ENCODE measurements around the gene FLT4.

DNA sequence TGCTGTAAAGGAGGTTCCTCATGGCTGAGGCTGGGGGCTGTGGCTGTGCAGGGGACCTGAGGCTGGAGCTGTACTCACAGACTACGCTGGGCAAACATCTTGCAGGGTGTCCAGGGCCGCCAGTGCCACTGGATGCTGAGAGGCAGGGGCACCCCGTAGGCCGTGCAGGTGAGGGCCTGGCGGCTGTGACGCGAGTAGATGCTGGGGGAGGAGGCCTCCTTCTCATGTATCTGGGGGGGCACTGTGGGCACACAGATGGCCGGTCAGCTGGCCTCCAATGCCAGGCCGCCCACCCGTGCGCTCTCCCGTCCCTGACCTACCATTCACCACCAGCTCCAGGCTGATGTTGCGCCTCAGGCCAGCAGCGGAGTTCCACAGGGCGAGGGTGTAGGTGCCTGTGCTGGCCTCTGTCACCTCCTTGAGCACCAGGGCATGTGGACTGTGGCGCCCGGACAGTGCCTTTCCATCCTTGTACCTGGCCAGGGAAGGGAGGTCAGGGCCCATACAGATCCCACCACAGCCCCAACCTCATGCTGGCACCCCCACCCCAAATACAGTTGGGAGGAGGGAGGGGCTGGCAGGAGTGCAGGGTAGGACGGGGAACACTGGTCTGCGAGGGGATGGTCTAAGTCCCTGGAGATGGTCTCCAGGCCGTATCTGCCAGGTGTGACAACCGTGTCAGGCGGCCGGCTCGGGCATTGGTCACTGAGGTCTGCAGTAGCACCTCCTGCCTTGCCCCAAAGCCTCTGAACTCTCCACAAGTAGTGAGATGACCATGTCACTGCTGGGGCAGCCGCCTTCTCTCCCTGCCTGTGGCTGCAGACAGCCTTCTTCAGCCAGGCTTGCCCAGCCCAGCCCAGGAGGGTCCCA is 23.4 kb downstream of the FLT4 start:
- TF ChIP-seq, protein P1, sequence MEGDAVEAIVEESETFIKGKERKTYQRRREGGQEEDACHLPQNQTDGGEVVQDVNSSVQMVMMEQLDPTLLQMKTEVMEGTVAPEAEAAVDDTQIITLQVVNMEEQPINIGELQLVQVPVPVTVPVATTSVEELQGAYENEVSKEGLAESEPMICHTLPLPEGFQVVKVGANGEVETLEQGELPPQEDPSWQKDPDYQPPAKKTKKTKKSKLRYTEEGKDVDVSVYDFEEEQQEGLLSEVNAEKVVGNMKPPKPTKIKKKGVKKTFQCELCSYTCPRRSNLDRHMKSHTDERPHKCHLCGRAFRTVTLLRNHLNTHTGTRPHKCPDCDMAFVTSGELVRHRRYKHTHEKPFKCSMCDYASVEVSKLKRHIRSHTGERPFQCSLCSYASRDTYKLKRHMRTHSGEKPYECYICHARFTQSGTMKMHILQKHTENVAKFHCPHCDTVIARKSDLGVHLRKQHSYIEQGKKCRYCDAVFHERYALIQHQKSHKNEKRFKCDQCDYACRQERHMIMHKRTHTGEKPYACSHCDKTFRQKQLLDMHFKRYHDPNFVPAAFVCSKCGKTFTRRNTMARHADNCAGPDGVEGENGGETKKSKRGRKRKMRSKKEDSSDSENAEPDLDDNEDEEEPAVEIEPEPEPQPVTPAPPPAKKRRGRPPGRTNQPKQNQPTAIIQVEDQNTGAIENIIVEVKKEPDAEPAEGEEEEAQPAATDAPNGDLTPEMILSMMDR (IDR thresholded peaks at IDR 0.05): no peak
- TF ChIP-seq POLR2A (IDR thresholded peaks at IDR 0.05) (no peak), POLR2AphosphoS5 (IDR thresholded peaks at IDR 0.05) (no peak)

All from sigmoid colon (tissue), 4 donors.